GM23338 (cell line): ENCODE data around the gene AQP6. TPM values are rescaled to one million over a fixed set of nuclear protein-coding genes. Genes with fewer than 3 reads are reported as not detected.

ENCODE experiments used
- ATAC-seq: fragments of 200-7000 bp; cut with Tn5 transposase; 3 replicates; pipeline ENCODE4 v1.9.1; 2020
- DNase-seq: peaks from one replicate; pipeline ENCODE4 v3.0.0-alpha.2; 2015; ENCODE audit warnings: low spot score
- H2AFZ ChIP-seq: fragments of 200-600 bp; sonication (generic); 2 replicates; pipeline ENCODE4 v1.8.0; 2016; ENCODE audit warnings: antibody characterized with exemption, mild to moderate bottlenecking, moderate library complexity
- H3F3A ChIP-seq: fragments of 200-600 bp; sonication (generic); replicated peaks from 2 replicates; pipeline ENCODE4 v1.8.0; 2017; ENCODE audit warnings: antibody characterized with exemption, mixed run types, low read depth
- H3K27ac ChIP-seq: fragments of 200-600 bp; sonication (generic); 2 replicates; pipeline ENCODE4 v1.6.1; 2016; ENCODE audit warnings: low read depth
- H3K27me3 ChIP-seq: fragments of 200-600 bp; sonication (generic); 2 replicates; pipeline ENCODE4 v1.8.0; 2016; ENCODE audit warnings: mild to moderate bottlenecking, mixed run types, moderate library complexity; ENCODE audit not compliant: insufficient read depth
- H3K36me3 ChIP-seq: fragments of 200-600 bp; sonication (generic); 2 replicates; pipeline ENCODE4 v1.8.0; 2016; ENCODE audit warnings: mild to moderate bottlenecking; ENCODE audit not compliant: insufficient read depth
- H3K4me1 ChIP-seq: fragments of 200-600 bp; sonication (generic); 2 replicates; pipeline ENCODE4 v1.8.0; 2016; ENCODE audit warnings: mild to moderate bottlenecking, moderate library complexity; ENCODE audit not compliant: insufficient read depth
- H3K4me2 ChIP-seq: fragments of 200-600 bp; sonication (generic); 2 replicates; pipeline ENCODE4 v1.7.1; 2017; ENCODE audit warnings: mixed run types
- H3K4me3 ChIP-seq: fragments of 200-600 bp; sonication (generic); 2 replicates; pipeline ENCODE4 v1.6.1; 2016; ENCODE audit warnings: mixed run types
- H3K79me2 ChIP-seq: fragments of 200-600 bp; sonication (generic); replicated peaks from 2 replicates; pipeline ENCODE4 v1.8.0; 2017; ENCODE audit warnings: mild to moderate bottlenecking; ENCODE audit not compliant: insufficient read depth
- H3K9me2 ChIP-seq: fragments of 200-600 bp; sonication (generic); 2 replicates; pipeline ENCODE4 v1.8.0; 2017; ENCODE audit not compliant: insufficient read depth
- H4K20me1 ChIP-seq: fragments of 200-600 bp; sonication (generic); replicated peaks from 2 replicates; pipeline ENCODE4 v1.8.0; 2017; ENCODE audit warnings: mild to moderate bottlenecking; ENCODE audit not compliant: insufficient read depth
- H3K27ac Mint-ChIP-seq: 2 replicates; pipeline ENCODE4 v1.8.0; 2020; ENCODE audit warnings: inconsistent platforms, mild to moderate bottlenecking, moderate library complexity, mixed read lengths
- H3K27me3 Mint-ChIP-seq: 3 replicates; pipeline ENCODE4 v1.8.0; 2022; ENCODE audit warnings: low read depth, mild to moderate bottlenecking, moderate library complexity, mixed read lengths, inconsistent platforms; ENCODE audit not compliant: insufficient read depth, poor library complexity
- H3K36me3 Mint-ChIP-seq: 3 replicates; pipeline ENCODE4 v1.8.0; 2021; ENCODE audit warnings: low read depth, mild to moderate bottlenecking, inconsistent platforms, moderate library complexity, mixed read lengths
- H3K4me1 Mint-ChIP-seq: 3 replicates; pipeline ENCODE4 v1.8.0; 2020; ENCODE audit warnings: mild to moderate bottlenecking, inconsistent platforms, mixed read lengths
- H3K4me3 Mint-ChIP-seq: 3 replicates; pipeline ENCODE4 v1.8.0; 2021; ENCODE audit warnings: moderate library complexity, mild to moderate bottlenecking, inconsistent platforms, mixed read lengths
- H3K9me3 Mint-ChIP-seq: 3 replicates; pipeline ENCODE4 v1.8.0; 2020; ENCODE audit warnings: moderate library complexity, mild to moderate bottlenecking, inconsistent platforms, mixed read lengths
- CREB1 ChIP-seq: fragments of 250-450 bp; sonication (Bioruptor Pico); IDR thresholded peaks from 2 replicates; pipeline ENCODE4 v1.5.0; 2020; ENCODE audit warnings: low read depth, mild to moderate bottlenecking, moderate library complexity
- EZH2 ChIP-seq: fragments of 200-600 bp; sonication (generic); IDR thresholded peaks from one replicate; pipeline ENCODE4 v1.8.0; 2017; ENCODE audit warnings: antibody characterized with exemption, mild to moderate bottlenecking, low read depth; ENCODE audit not compliant: unreplicated experiment
- EZH2phosphoT487 ChIP-seq: fragments of 200-600 bp; sonication (generic); IDR thresholded peaks from one replicate; pipeline ENCODE4 v1.8.1; 2018; ENCODE audit warnings: antibody characterized with exemption; ENCODE audit not compliant: unreplicated experiment
- POLR2AphosphoS5 ChIP-seq: IDR thresholded peaks from 2 replicates; pipeline ENCODE4 v1.6.1; 2016; ENCODE audit warnings: antibody characterized with exemption, low read depth
- STAT1 ChIP-seq: IDR thresholded peaks from one replicate; pipeline ENCODE4 v1.6.1; 2016; ENCODE audit warnings: antibody characterized with exemption; ENCODE audit not compliant: unreplicated experiment
- ZNF114 ChIP-seq: fragments of 250-450 bp; sonication (Bioruptor Pico); IDR thresholded peaks from 2 replicates; pipeline ENCODE4 v1.5.0; 2020; ENCODE audit warnings: mild to moderate bottlenecking, moderate library complexity
- polyA plus RNA-seq: library from polyadenylated mRNA; unstranded; fragments of >200 nt; fragmentation: Nextera tagmentation; extraction: Ambion mirVana; gene quantifications from 2 replicates; pipeline ENCODE4 v1.2.1, GENCODE V29; 2016
- total RNA-seq: library from RNA; depleted of rRNA; stranded (reverse); fragments of >200 nt; shearing (Covaris generic); gene quantifications from 2 replicates; pipeline ENCODE4 v1.2.3, GENCODE V29; 2014
- TF ChIP-seq, protein P1 (sequence below): IDR thresholded peaks from one replicate; pipeline ENCODE4 v1.6.1; 2018; ENCODE audit warnings: antibody characterized with exemption; ENCODE audit not compliant: unreplicated experiment
- TF ChIP-seq, protein P2 (sequence below): fragments of 250-450 bp; sonication (Bioruptor Pico); IDR thresholded peaks from 2 replicates; pipeline ENCODE4 v1.5.0; 2020; ENCODE audit warnings: mild to moderate bottlenecking, moderate library complexity

Gene AQP6
- total and polyA plus RNA-seq, 2 experiments from 2014 or later: 0.08 TPM; not detected in 1

DNA sequence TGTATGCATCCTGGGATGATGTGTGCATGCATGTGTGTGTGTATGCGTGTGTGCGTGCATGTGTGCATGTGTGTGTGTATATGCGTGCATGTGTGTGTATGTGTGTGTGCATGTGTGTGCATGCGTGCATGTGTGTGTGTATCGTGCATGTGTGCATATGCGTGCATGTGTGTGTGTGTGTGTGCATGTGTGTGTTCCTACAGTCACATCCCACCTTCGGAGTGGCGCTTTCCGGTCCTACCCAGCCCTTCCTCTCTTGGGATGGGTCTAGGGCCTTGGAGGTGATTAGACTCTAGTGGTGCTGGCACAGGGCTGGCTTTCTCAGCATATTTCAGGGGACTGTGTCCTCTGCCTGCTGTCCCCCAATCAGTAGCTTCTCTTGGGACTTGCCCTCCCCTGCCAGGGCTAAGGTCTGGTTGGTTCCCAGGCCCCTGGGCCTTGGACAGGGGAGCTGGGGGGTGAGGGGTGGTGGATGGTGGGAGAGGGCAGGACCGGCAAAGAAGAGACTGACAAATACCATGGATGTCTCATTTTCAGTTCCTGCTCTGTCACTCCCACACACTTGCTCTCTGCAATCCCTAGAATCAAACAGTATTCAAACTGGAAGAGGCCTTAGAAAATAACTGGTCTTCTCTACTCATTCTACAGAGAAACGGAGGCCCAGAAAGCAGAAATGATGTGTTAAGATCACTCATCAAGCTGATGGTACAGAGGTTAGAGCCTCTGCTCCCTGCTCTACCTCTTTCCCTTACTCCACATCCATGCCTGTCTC lies 47.1 kb upstream of the AQP6 start:
- H3K36me3 Mint-ChIP-seq: no peaks in the 10 kb centered on the region
- Histone ChIP-seq H3K36me3 (no peaks in the 10 kb centered on the region), H3F3A (no peaks in the 10 kb centered on the region), H2AFZ (no peak overlapping the region), H3K4me2 (no peak overlapping the region), H3K4me3 (no peak overlapping the region), H3K79me2 (no peaks in the 10 kb centered on the region), H3K4me1 (no peaks in the 10 kb centered on the region), H3K9me2 (no peaks in the 10 kb centered on the region), H4K20me1 (no peaks in the 10 kb centered on the region), H3K27me3 (no peaks in the 10 kb centered on the region), H3K27ac (no peak overlapping the region)
- no peaks in the 10 kb centered on the region; the same call in 2 of the 3 replicates for H3K4me1 Mint-ChIP-seq
- peaks cover 5% of the 10 kb centered on the region for H3K27me3 Mint-ChIP-seq
- H3K27ac Mint-ChIP-seq: no peak overlapping the region
- TF ChIP-seq CREB1 (CRISPR knock-in tag): no peak
- TF ChIP-seq, protein P1, sequence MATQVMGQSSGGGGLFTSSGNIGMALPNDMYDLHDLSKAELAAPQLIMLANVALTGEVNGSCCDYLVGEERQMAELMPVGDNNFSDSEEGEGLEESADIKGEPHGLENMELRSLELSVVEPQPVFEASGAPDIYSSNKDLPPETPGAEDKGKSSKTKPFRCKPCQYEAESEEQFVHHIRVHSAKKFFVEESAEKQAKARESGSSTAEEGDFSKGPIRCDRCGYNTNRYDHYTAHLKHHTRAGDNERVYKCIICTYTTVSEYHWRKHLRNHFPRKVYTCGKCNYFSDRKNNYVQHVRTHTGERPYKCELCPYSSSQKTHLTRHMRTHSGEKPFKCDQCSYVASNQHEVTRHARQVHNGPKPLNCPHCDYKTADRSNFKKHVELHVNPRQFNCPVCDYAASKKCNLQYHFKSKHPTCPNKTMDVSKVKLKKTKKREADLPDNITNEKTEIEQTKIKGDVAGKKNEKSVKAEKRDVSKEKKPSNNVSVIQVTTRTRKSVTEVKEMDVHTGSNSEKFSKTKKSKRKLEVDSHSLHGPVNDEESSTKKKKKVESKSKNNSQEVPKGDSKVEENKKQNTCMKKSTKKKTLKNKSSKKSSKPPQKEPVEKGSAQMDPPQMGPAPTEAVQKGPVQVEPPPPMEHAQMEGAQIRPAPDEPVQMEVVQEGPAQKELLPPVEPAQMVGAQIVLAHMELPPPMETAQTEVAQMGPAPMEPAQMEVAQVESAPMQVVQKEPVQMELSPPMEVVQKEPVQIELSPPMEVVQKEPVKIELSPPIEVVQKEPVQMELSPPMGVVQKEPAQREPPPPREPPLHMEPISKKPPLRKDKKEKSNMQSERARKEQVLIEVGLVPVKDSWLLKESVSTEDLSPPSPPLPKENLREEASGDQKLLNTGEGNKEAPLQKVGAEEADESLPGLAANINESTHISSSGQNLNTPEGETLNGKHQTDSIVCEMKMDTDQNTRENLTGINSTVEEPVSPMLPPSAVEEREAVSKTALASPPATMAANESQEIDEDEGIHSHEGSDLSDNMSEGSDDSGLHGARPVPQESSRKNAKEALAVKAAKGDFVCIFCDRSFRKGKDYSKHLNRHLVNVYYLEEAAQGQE: no peak
- no peak for TF ChIP-seq EZH2phosphoT487
- no peaks in the 10 kb centered on the region for H3K9me3 Mint-ChIP-seq
- no peak overlapping the region for H3K4me3 Mint-ChIP-seq
- DNase-seq: no peak
- ATAC-seq: no peak

DNA sequence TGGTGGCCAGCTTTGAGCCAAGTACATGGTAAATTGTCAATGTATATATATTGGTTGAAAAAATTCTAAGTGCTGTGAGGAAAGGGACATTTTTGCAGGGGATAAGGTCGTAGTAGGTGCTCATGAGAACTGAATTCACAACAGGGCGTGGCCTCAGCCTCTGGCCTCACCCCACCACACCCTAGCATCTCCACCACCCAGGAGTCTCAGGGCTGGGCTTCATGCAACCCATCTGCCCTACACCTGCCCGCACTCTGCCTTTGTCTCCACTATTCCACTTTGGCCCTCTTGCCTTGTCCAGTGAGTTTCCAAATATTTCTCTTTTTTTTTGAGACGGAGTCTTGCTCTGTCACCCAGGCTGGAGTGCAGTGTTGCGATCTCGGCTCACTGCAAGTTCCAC lies 44.3 kb upstream of the AQP6 start:
- peaks cover 2% of the 10 kb centered on the region for H3K27me3 Mint-ChIP-seq

More for the DNA sequence above, 44.3 kb upstream of the AQP6 start:
- H3F3A ChIP-seq: no peaks in the 10 kb centered on the region
- H3K9me2 ChIP-seq: no peaks in the 10 kb centered on the region
- TF ChIP-seq ZNF114 (CRISPR knock-in tag) (no peak), EZH2 (no peak), STAT1 (no peak), POLR2AphosphoS5 (no peak)
- TF ChIP-seq, protein P2, sequence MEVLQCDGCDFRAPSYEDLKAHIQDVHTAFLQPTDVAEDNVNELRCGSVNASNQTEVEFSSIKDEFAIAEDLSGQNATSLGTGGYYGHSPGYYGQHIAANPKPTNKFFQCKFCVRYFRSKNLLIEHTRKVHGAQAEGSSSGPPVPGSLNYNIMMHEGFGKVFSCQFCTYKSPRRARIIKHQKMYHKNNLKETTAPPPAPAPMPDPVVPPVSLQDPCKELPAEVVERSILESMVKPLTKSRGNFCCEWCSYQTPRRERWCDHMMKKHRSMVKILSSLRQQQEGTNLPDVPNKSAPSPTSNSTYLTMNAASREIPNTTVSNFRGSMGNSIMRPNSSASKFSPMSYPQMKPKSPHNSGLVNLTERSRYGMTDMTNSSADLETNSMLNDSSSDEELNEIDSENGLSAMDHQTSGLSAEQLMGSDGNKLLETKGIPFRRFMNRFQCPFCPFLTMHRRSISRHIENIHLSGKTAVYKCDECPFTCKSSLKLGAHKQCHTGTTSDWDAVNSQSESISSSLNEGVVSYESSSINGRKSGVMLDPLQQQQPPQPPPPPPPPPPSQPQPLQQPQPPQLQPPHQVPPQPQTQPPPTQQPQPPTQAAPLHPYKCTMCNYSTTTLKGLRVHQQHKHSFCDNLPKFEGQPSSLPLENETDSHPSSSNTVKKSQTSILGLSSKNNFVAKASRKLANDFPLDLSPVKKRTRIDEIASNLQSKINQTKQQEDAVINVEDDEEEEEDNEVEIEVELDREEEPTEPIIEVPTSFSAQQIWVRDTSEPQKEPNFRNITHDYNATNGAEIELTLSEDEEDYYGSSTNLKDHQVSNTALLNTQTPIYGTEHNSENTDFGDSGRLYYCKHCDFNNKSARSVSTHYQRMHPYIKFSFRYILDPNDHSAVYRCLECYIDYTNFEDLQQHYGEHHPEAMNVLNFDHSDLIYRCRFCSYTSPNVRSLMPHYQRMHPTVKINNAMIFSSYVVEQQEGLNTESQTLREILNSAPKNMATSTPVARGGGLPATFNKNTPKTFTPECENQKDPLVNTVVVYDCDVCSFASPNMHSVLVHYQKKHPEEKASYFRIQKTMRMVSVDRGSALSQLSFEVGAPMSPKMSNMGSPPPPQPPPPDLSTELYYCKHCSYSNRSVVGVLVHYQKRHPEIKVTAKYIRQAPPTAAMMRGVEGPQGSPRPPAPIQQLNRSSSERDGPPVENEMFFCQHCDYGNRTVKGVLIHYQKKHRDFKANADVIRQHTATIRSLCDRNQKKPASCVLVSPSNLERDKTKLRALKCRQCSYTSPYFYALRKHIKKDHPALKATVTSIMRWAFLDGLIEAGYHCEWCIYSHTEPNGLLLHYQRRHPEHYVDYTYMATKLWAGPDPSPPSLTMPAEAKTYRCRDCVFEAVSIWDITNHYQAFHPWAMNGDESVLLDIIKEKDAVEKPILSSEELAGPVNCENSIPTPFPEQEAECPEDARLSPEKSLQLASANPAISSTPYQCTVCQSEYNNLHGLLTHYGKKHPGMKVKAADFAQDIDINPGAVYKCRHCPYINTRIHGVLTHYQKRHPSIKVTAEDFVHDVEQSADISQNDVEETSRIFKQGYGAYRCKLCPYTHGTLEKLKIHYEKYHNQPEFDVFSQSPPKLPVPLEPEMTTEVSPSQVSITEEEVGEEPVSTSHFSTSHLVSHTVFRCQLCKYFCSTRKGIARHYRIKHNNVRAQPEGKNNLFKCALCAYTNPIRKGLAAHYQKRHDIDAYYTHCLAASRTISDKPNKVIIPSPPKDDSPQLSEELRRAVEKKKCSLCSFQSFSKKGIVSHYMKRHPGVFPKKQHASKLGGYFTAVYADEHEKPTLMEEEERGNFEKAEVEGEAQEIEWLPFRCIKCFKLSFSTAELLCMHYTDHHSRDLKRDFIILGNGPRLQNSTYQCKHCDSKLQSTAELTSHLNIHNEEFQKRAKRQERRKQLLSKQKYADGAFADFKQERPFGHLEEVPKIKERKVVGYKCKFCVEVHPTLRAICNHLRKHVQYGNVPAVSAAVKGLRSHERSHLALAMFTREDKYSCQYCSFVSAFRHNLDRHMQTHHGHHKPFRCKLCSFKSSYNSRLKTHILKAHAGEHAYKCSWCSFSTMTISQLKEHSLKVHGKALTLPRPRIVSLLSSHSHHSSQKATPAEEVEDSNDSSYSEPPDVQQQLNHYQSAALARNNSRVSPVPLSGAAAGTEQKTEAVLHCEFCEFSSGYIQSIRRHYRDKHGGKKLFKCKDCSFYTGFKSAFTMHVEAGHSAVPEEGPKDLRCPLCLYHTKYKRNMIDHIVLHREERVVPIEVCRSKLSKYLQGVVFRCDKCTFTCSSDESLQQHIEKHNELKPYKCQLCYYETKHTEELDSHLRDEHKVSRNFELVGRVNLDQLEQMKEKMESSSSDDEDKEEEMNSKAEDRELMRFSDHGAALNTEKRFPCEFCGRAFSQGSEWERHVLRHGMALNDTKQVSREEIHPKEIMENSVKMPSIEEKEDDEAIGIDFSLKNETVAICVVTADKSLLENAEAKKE (CRISPR knock-in tag): no peak
- H3K27ac Mint-ChIP-seq: no peak overlapping the region
- no peaks in the 10 kb centered on the region for H4K20me1 ChIP-seq
- no peak overlapping the region for H2AFZ ChIP-seq
- no peaks in the 10 kb centered on the region for H3K4me1 ChIP-seq
- no peaks in the 10 kb centered on the region for H3K36me3 ChIP-seq
- H3K27me3 ChIP-seq: no peaks in the 10 kb centered on the region
- H3K36me3 Mint-ChIP-seq: no peaks in the 10 kb centered on the region
- no peaks in the 10 kb centered on the region for H3K9me3 Mint-ChIP-seq
- ATAC-seq (no peak), DNase-seq (no peak)
- H3K4me3 Mint-ChIP-seq: no peak overlapping the region
- H3K4me2 ChIP-seq: no peak overlapping the region
- no peaks in the 10 kb centered on the region; the same call in 2 of the 3 replicates for H3K4me1 Mint-ChIP-seq
- no peak overlapping the region for H3K4me3 ChIP-seq
- H3K79me2 ChIP-seq: no peaks in the 10 kb centered on the region
- H3K27ac ChIP-seq: no peak overlapping the region
